Germinal center (tissue), 1 donor: ENCODE measurements around the gene ERAP2.
"Not testable (repeated sequence)": the region's sequence is repeated elsewhere in the genome, so short reads cannot be mapped to it uniquely, and the experiment has no call there.

Source experiments
- DNase-seq: peaks from one replicate; pipeline ENCODE4 v3.0.0; 2012; ENCODE audit warnings: mixed read lengths, low spot score

The ERAP2 gene, protein sequence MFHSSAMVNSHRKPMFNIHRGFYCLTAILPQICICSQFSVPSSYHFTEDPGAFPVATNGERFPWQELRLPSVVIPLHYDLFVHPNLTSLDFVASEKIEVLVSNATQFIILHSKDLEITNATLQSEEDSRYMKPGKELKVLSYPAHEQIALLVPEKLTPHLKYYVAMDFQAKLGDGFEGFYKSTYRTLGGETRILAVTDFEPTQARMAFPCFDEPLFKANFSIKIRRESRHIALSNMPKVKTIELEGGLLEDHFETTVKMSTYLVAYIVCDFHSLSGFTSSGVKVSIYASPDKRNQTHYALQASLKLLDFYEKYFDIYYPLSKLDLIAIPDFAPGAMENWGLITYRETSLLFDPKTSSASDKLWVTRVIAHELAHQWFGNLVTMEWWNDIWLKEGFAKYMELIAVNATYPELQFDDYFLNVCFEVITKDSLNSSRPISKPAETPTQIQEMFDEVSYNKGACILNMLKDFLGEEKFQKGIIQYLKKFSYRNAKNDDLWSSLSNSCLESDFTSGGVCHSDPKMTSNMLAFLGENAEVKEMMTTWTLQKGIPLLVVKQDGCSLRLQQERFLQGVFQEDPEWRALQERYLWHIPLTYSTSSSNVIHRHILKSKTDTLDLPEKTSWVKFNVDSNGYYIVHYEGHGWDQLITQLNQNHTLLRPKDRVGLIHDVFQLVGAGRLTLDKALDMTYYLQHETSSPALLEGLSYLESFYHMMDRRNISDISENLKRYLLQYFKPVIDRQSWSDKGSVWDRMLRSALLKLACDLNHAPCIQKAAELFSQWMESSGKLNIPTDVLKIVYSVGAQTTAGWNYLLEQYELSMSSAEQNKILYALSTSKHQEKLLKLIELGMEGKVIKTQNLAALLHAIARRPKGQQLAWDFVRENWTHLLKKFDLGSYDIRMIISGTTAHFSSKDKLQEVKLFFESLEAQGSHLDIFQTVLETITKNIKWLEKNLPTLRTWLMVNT

DNA sequence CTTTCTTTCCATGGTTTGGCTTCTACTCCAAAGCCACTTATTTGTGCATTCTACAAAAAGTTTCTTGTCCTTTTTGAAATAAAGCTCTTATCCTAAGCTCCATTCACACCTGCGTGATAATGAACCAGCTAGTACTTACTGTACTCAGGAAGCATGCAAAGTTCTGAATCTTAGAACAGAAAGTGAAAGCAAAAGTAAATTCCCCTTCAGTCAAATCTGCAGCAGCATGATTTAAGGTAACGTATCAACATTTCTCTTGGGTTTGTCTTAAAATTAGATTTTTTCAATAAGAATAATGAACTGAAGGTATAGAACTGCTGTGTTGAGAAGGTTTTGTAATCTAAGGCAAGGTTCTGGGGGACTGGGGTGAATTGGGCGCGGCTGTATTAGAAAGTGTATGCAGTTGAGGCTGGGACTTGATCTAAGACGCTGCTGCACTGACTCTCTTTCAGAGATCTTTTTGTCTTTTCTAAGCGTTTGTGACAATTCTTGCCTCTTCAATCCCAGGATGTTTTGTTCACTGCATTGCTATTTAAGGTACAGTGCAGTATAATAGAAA, at the start of gene ERAP2:
ERAP2 (plus strand) TSS at position 209 of the 559 bp plus-strand sequence. CDS start 3,186 bp downstream, outside the sequence.
- peak; percentile 59 for DNase-seq

DNA sequence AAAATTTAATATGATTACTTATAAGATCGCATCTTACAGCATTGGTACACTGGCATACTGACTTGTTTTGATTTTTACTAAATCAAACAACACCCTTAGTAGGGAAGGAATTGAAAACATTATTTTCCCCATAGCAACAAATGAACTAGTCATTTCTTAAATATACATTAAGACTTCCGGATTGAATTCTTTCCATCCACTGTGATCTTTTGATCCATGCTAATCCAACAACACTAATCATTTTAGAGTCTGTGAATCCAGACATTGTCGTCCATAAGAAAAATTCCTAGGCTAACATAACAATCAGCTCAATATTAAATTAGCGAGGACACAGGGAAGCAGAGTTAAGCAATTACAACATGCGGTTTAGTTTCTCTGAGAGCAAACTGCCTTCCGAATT, 47.0 kb upstream of the ERAP2 start:
- no peak for DNase-seq

GRCh38 chr5:96834016-96834415, 42.3 kb upstream of the ERAP2 start:
- DNase-seq: no peak

DNA sequence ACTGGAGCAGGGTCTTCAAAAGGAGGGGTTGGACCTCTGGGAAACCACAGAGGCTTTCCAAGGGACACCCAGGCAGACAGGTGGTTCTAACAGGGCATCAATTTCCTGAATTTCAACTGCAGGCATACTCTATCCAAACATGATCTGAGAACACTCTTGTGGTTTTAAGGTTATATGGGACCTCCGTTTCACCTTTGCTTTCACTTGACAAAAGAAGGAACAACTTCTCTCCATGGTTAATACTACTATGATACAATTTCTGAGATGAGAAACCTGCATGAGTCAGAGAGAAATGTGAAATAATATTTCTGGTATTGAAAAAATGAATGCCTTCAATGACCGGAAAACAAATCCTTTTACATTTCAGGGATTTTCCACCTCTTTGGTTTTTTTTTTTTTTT, 40.5 kb upstream of the ERAP2 start:
- no peak for DNase-seq

GRCh38 chr5:96836817-96837216, 39.5 kb upstream of the ERAP2 start:
- DNase-seq: no peak

- DNase-seq: no peak
Observed at GRCh38 chr5:96837303-96837702, 39.0 kb upstream of the ERAP2 start.

- no peak for DNase-seq
Observed at GRCh38 chr5:96838201-96839070, 37.9 kb upstream of the ERAP2 start.

GRCh38 chr5:96839071-96839592, 37.2 kb upstream of the ERAP2 start:
- DNase-seq: no peak

- not testable (repeated sequence) for DNase-seq
Observed at GRCh38 chr5:96841931-96842330, 34.4 kb upstream of the ERAP2 start.

- no peak for DNase-seq
Observed at GRCh38 chr5:96843140-96843539, 33.2 kb upstream of the ERAP2 start.

- DNase-seq: peak; percentile 10
Observed at GRCh38 chr5:96844481-96844990, 31.8 kb upstream of the ERAP2 start.

GRCh38 chr5:96851312-96852062, 24.8 kb upstream of the ERAP2 start:
- DNase-seq: no peak

- no peak for DNase-seq
Observed at GRCh38 chr5:96852759-96853158, 23.5 kb upstream of the ERAP2 start.

GRCh38 chr5:96854067-96854466, 22.2 kb upstream of the ERAP2 start:
- no peak for DNase-seq

DNA sequence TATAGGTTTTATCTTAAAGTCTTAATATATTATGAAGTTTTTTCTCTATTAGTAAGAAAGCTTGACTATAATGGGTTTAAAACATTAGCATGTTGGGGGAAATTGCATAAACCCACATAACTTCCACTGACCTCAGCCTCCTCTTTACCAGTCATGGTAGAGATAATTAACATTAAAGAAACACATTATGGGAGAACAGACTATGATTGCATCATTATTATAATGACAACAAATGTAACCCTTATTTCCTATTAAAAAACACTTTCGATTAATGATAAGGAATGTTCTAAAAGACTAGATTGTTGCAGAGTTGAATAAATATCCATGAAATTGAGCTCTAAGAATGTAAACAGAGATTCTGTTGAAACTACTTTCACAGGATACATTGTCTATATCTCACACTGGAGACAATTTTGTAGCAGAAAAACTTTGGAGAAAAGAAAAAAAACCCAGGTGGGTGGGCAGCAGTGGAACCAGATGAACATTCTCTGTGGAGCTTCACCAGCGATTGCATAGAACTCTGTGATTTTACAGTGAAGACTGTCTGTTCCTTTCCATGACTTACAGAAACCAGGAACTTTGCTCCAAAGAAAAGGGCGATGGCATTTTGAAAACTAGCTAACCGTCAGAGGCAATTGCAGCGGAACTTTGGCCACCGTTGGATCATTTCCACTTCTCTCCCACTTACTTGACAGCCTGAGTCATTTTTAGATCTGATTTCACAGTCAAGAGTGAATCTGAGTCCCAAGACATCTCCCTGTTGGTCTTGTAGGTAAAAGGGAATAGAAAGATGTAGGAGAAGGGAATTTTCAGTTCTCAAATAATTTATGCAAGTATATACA, 21.0 kb upstream of the ERAP2 start:
- DNase-seq: no peak

- DNase-seq: no peak
Observed at GRCh38 chr5:96856371-96856770, 19.9 kb upstream of the ERAP2 start.

GRCh38 chr5:96857454-96857853, 18.8 kb upstream of the ERAP2 start:
- no peak for DNase-seq

DNA sequence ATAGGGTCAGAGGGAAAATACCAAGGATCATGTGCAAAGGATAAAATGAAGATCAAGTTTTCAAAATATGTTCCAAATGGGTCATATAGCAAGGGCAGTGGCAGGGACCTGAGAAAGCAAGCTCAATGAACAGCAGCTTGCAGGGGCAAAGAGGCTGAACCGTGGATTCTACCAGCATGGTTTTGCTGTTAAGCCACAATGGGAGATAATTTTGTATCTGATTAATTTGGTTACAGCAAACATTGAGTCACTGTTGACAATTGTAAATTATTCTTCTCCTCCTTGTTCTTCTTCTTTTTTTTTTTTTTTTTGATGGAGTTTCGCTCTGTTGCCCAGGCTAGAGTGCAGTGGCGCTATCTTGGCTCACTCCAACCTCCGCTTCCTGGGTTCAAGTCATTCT, 18.4 kb upstream of the ERAP2 start:
- DNase-seq: no peak

DNA sequence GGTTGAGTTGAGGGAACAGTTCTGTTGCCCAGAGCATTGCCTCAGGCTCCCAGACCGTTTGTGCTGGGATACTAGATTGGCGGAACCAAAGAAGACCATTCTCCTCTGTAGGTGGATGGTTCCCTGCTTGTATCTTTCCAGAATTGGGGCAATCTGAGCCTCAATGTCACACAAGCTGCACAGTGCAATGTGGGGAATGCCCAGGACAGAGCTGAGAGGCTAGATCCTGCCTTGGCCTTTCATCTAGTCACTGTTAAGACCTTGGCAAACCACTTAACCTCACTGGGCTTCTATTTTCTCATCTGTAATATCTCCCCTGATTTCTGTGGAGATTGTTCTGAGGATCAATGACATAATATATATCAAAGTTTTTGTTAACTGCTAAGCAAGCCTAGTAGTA, 16.9 kb upstream of the ERAP2 start:
- no peak for DNase-seq
